Esophagus muscularis mucosa (tissue), 4 donors: Measurements from ENCODE around the gene ATP2B2. TPM values are rescaled to one million over a fixed set of nuclear protein-coding genes. Genes with fewer than 3 reads are reported as not detected.

ENCODE experiments used
- DNase-seq: peaks from one replicate; pipeline ENCODE4 v3.0.0-alpha.2; 2017; ENCODE audit errors: extremely low spot score
- H3K27ac ChIP-seq, 4 donors: fragments of 200-600 bp; sonication (generic); replicated peaks in 1 of 4; 1 replicate in 3 of 4; 2 replicates in 1 of 4; pipeline ENCODE4 v1.5.1; 2016 to 2019; ENCODE audit warnings: mild to moderate bottlenecking in 1 of 4
- H3K27me3 ChIP-seq, 4 donors: fragments of 200-600 bp; sonication (generic); one replicate each; pipeline versions ENCODE4 v1.5.1 to v1.6.0; 2016 to 2019
- H3K36me3 ChIP-seq, 4 donors: fragments of 200-600 bp; sonication (generic); one replicate each; pipeline ENCODE4 v1.5.1; 2016 to 2019
- H3K4me1 ChIP-seq, 4 donors: fragments of 200-600 bp; sonication (generic); one replicate each; pipeline ENCODE4 v1.5.1; 2016 to 2019
- H3K4me3 ChIP-seq, 4 donors: fragments of 200-600 bp; sonication (generic); 1 replicate in 2 of 4; 2 replicates in 2 of 4; pipeline ENCODE4 v1.5.1; 2016 to 2019; ENCODE audit warnings: mild to moderate bottlenecking in 4 of 4, moderate library complexity in 1 of 4
- H3K9me3 ChIP-seq, 4 donors: fragments of 200-600 bp; sonication (generic); 1 replicate in 3 of 4; 2 replicates in 1 of 4; pipeline ENCODE4 v1.5.1; 2016 to 2019
- CTCF ChIP-seq, 3 experiments: fragments of 200-600 bp in 2 of 3; fragments of 450-650 bp in 1 of 3; sonication (generic) in 2 of 3; IDR thresholded peaks; one replicate each; pipeline ENCODE4 v1.5.1; 2017 to 2019; ENCODE audit warnings: antibody characterized with exemption in 3 of 3, mild to moderate bottlenecking in 2 of 3, moderate library complexity in 1 of 3
- EP300 ChIP-seq: sonication (generic); formaldehyde crosslinking; IDR thresholded peaks from one replicate; pipeline ENCODE4 v1.6.1; 2017; ENCODE audit warnings: antibody characterized with exemption
- POLR2A ChIP-seq: fragments of 450-650 bp; IDR thresholded peaks from one replicate; pipeline ENCODE4 v1.6.1; 2017; ENCODE audit warnings: antibody characterized with exemption, moderate library complexity, mild to moderate bottlenecking, low read depth
- POLR2AphosphoS5 ChIP-seq, 2 donors: sonication (generic); formaldehyde crosslinking; IDR thresholded peaks; one replicate each; pipeline ENCODE4 v1.6.1; 2017; ENCODE audit warnings: antibody characterized with exemption in 2 of 2
- WGBS: methylation state at CpG from one replicate; pipeline ENCODE4 v1.1.5; 2018; 5-methylcytosine and 5-hydroxymethylcytosine counted together
- intact Hi-C: fragments of 100-400 bp; cut with DNase I; formaldehyde crosslinking; loops from one replicate; pipeline ENCODE4 v1.15.1; 2023
- total RNA-seq, 4 donors: library from RNA; depleted of rRNA; stranded (reverse); fragments of >200 nt; gene quantifications; one replicate each; pipeline versions ENCODE4 v1.1.0 to v1.2.1, GENCODE V29; 2016

Gene ATP2B2
- total RNA-seq, 4 donors from 2014 or later: under 0.01 to 0.75 (median 0.39) TPM

- Histone ChIP-seq H3K27ac (no peak overlapping the region), H3K4me1 (peaks cover 0 to 3% (median 1%) of the 10 kb centered on the region in 4 donors), H3K9me3 (no peaks in the 10 kb centered on the region), H3K36me3 (no peaks in the 10 kb centered on the region), H3K4me3 (no peak overlapping the region), H3K27me3 (peaks cover 0 to 45% (median 0%) of the 10 kb centered on the region in 4 donors)
- intact Hi-C loops: no loop called here
- TF ChIP-seq EP300: no peak
- peak; percentile 86 for DNase-seq
- WGBS: 60% methylated on average over 2 of the region's 2 CpGs
These were observed 44.3 kb upstream of the ATP2B2 start for GRCh38 chr3:10549617-10550230.

- TF ChIP-seq EP300 (no peak), CTCF (IDR thresholded peaks at IDR 0.05) (no peak), POLR2A (no peak), POLR2AphosphoS5 (IDR thresholded peaks at IDR 0.05) (no peak)
These were observed 43.6 kb upstream of the ATP2B2 start for GRCh38 chr3:10548992-10549391.

GRCh38 chr3:10547841-10548783 lies 42.7 kb upstream of the ATP2B2 start:
- no peaks in the 10 kb centered on the region for H3K36me3 ChIP-seq
- 71% methylated on average over 6 of the region's 6 CpGs for WGBS
- peak; percentile 62 for DNase-seq
- no peak overlapping the region for H3K27ac ChIP-seq
- TF ChIP-seq CTCF (IDR thresholded peaks at IDR 0.05) (no peak), POLR2AphosphoS5 (IDR thresholded peaks at IDR 0.05) (no peak), POLR2A (no peak), EP300 (no peak)
- H3K4me1 ChIP-seq: peaks cover 0 to 3% (median 1%) of the 10 kb centered on the region in 4 donors
- intact Hi-C loops: no loop called here
- no peak overlapping the region for H3K4me3 ChIP-seq
- peaks cover 0 to under 1% (median 0%) of the 10 kb centered on the region in 4 donors for H3K9me3 ChIP-seq
- H3K27me3 ChIP-seq: peaks cover 0 to 45% (median 0%) of the 10 kb centered on the region in 4 donors

More at GRCh38 chr3:10548992-10549391, 43.6 kb upstream of the ATP2B2 start:
- Histone ChIP-seq H3K27ac (no peak overlapping the region), H3K4me3 (no peak overlapping the region), H3K9me3 (no peaks in the 10 kb centered on the region), H3K36me3 (no peaks in the 10 kb centered on the region), H3K27me3 (peaks cover 0 to 45% (median 0%) of the 10 kb centered on the region in 4 donors), H3K4me1 (peaks cover 0 to 3% (median 1%) of the 10 kb centered on the region in 4 donors)
- intact Hi-C loops: no loop called here
- peak; percentile 78 for DNase-seq

- WGBS: 90% methylated on average over 7 of the region's 7 CpGs
- TF ChIP-seq POLR2AphosphoS5 (IDR thresholded peaks at IDR 0.05) (no peak), POLR2A (no peak)
- intact Hi-C loops: no loop called here
These were observed 42.0 kb upstream of the ATP2B2 start for GRCh38 chr3:10547413-10547812.

GRCh38 chr3:10546820-10547263 lies 41.5 kb upstream of the ATP2B2 start:
- TF ChIP-seq EP300 (no peak), CTCF (IDR thresholded peaks at IDR 0.05) (no peak), POLR2AphosphoS5 (IDR thresholded peaks at IDR 0.05) (no peak)
- peak; percentile 57 for DNase-seq
- peaks cover 0 to 34% (median 0%) of the 10 kb centered on the region in 4 donors for H3K27me3 ChIP-seq
- peaks cover 0 to 13% (median 3%) of the 10 kb centered on the region in 4 donors for H3K9me3 ChIP-seq
- H3K36me3 ChIP-seq: no peaks in the 10 kb centered on the region
- 89% methylated on average over 14 of the region's 14 CpGs for WGBS
- no peak overlapping the region for H3K4me3 ChIP-seq
- intact Hi-C loops: no loop called here
- H3K27ac ChIP-seq: no peak overlapping the region
- peaks cover 0 to 3% (median 1%) of the 10 kb centered on the region in 4 donors for H3K4me1 ChIP-seq

More at GRCh38 chr3:10547413-10547812, 42.0 kb upstream of the ATP2B2 start:
- Histone ChIP-seq H3K36me3 (no peaks in the 10 kb centered on the region), H3K4me3 (no peak overlapping the region), H3K9me3 (peaks cover 0 to 8% (median under 1%) of the 10 kb centered on the region in 4 donors), H3K27ac (no peak overlapping the region), H3K27me3 (peaks cover 0 to 40% (median 0%) of the 10 kb centered on the region in 4 donors), H3K4me1 (peaks cover 0 to 3% (median 1%) of the 10 kb centered on the region in 4 donors)
- no peak for DNase-seq
